Measurements from ENCODE around the gene PDZK1IP1.

PDZK1IP1 gene

GRCh38 chr1:47189844-47190508 is at the start of gene PDZK1IP1:
TSS of gene PDZK1IP1 (minus strand) at chr1:47190036. CDS start at chr1:47189932, 104 bp downstream.
- DNase-seq, result no peak

- peak; percentile 6 for DNase-seq
Observed at GRCh38 chr1:47238935-47239592, 49.2 kb upstream of the PDZK1IP1 start.

- no peak for DNase-seq
Observed at GRCh38 chr1:47235806-47236205, 46.0 kb upstream of the PDZK1IP1 start.

GRCh38 chr1:47235241-47235681 is 45.4 kb upstream of the PDZK1IP1 start:
- no peak for DNase-seq

- DNase-seq, result no peak
Observed at GRCh38 chr1:47233186-47233585, 43.4 kb upstream of the PDZK1IP1 start.

GRCh38 chr1:47232187-47232874 is 42.5 kb upstream of the PDZK1IP1 start, which contains the start of gene TAL1:
TSS of gene TAL1 (minus strand) at chr1:47232225. CDS start at chr1:47225888, 6,337 bp downstream.
- no peak for DNase-seq

- peak; percentile 8 for DNase-seq
Observed at GRCh38 chr1:47231301-47232186, 41.7 kb upstream of the PDZK1IP1 start.

- DNase-seq, result no peak
Observed at GRCh38 chr1:47230692-47231300, 41.0 kb upstream of the PDZK1IP1 start.

- DNase-seq, result no peak
Observed at GRCh38 chr1:47229886-47230691, 40.3 kb upstream of the PDZK1IP1 start.

- DNase-seq, result no peak
Observed at GRCh38 chr1:47229031-47229885, 39.4 kb upstream of the PDZK1IP1 start.

GRCh38 chr1:47228644-47229030 is 38.8 kb upstream of the PDZK1IP1 start:
- no peak for DNase-seq

GRCh38 chr1:47227341-47228232 is 37.8 kb upstream of the PDZK1IP1 start:
- no peak for DNase-seq

GRCh38 chr1:47226839-47227215 is 37.0 kb upstream of the PDZK1IP1 start:
- DNase-seq, result no peak

GRCh38 chr1:47226121-47226838 is 36.4 kb upstream of the PDZK1IP1 start:
- DNase-seq, result no peak

- DNase-seq, result no peak
Observed at GRCh38 chr1:47225430-47226100, 35.7 kb upstream of the PDZK1IP1 start.

GRCh38 chr1:47224676-47225399 is 35.0 kb upstream of the PDZK1IP1 start:
- DNase-seq, result no peak

- DNase-seq, result no peak
Observed at GRCh38 chr1:47223921-47224675, 34.3 kb upstream of the PDZK1IP1 start.
